Thyroid gland (tissue), 4 donors: ENCODE data around the gene SEMA6A.

Experiments used
- CTCF ChIP-seq, 6 experiments: fragments of 200-600 bp in 3 of 6; fragments of 450-650 bp in 3 of 6; sonication (generic) in 3 of 6; IDR thresholded peaks; one replicate each; pipeline ENCODE4 v1.5.1; 2016 to 2019; ENCODE audit warnings: antibody characterized with exemption in 6 of 6, mild to moderate bottlenecking in 2 of 6, inconsistent platforms in 1 of 6, moderate library complexity in 1 of 6
- POLR2A ChIP-seq, 2 donors: fragments of 450-650 bp; IDR thresholded peaks; one replicate each; pipeline ENCODE4 v1.6.1; 2017; ENCODE audit warnings: antibody characterized with exemption in 2 of 2, mild to moderate bottlenecking in 2 of 2, moderate library complexity in 1 of 2

- no peak for TF ChIP-seq CTCF (IDR thresholded peaks at IDR 0.05)
- TF ChIP-seq POLR2A (IDR thresholded peaks at IDR 0.05): no peak
Observed at GRCh38 chr5:116622375-116623050, 47.9 kb upstream of the SEMA6A start.
